OCI-LY7 (cell line): ENCODE results near the gene ARFGEF2. TPM values are rescaled to one million over a fixed set of nuclear protein-coding genes. Genes with fewer than 3 reads are reported as not detected.

Experiments used
- BruUV-seq: library from RNA; stranded (reverse); fragments of 400-500 nt; replicated peaks from 2 replicates; lab custom pipeline; 2021; lab: Mats Ljungman, UMichigan
- CTCF ChIA-PET: fragments of 300-600 bp; sonication (Branson Sonifier 250); formaldehyde crosslinking; loops from one replicate; lab custom pipeline; 2022; ENCODE audit warnings: antibody characterized with exemption; ENCODE audit not compliant: unreplicated experiment; lab: Charles Lee
- POLR2A ChIA-PET: fragments of 300-600 bp; sonication (Branson Sonifier 250); formaldehyde crosslinking; loops from one replicate; lab custom pipeline; 2022; ENCODE audit warnings: antibody characterized with exemption; lab: Charles Lee
- DNase-seq: peaks from one replicate; pipeline ENCODE4 v3.0.0-alpha.2; 2015; ENCODE audit warnings: low spot score
- H2AFZ ChIP-seq: fragments of 200-600 bp; sonication (generic), shearing (Covaris generic); 2 replicates; pipeline ENCODE4 v1.6.1; 2014; ENCODE audit warnings: mild to moderate bottlenecking, antibody characterized with exemption, low read length, moderate library complexity
- H3K27ac ChIP-seq: fragments of 200-600 bp; sonication (generic); 2 replicates; pipeline ENCODE4 v1.5.1; 2014; ENCODE audit warnings: mixed run types, low read depth, mild to moderate bottlenecking, moderate library complexity, low read length, inconsistent platforms; ENCODE audit not compliant: poor library complexity, severe bottlenecking
- H3K36me3 ChIP-seq: fragments of 200-600 bp; sonication (generic); 2 replicates; pipeline ENCODE4 v1.6.1; 2014; ENCODE audit warnings: mild to moderate bottlenecking, antibody characterized with exemption, low read length, moderate library complexity, mixed read lengths; ENCODE audit not compliant: insufficient read depth
- H3K4me1 ChIP-seq: fragments of 200-600 bp; sonication (generic); 2 replicates; pipeline ENCODE4 v1.5.1; 2014; ENCODE audit warnings: mild to moderate bottlenecking, low read length; ENCODE audit not compliant: insufficient read depth, poor library complexity, severe bottlenecking
- H3K4me2 ChIP-seq: fragments of 200-600 bp; sonication (generic); 2 replicates; pipeline ENCODE4 v1.6.1; 2014; ENCODE audit warnings: mild to moderate bottlenecking, low read length
- H3K4me3 ChIP-seq: fragments of 200-600 bp; sonication (generic); 2 replicates; pipeline ENCODE4 v1.5.1; 2014; ENCODE audit warnings: mild to moderate bottlenecking, low read depth, low read length; ENCODE audit not compliant: poor library complexity, severe bottlenecking
- H3K79me2 ChIP-seq: fragments of 200-600 bp; sonication (generic); 2 replicates; pipeline ENCODE4 v1.6.1; 2016; ENCODE audit warnings: low read depth, mild to moderate bottlenecking, low read length, moderate library complexity, mixed read lengths; ENCODE audit not compliant: insufficient read depth
- H3K9me2 ChIP-seq: fragments of 200-600 bp; sonication (generic); 2 replicates; pipeline ENCODE4 v1.6.1; 2016; ENCODE audit warnings: mild to moderate bottlenecking, low read length, mixed read lengths; ENCODE audit not compliant: insufficient read depth
- H3K9me3 ChIP-seq: fragments of 200-600 bp; sonication (generic); 2 replicates; pipeline ENCODE4 v1.6.1; 2014; ENCODE audit warnings: mild to moderate bottlenecking, mixed run types, low read length, mixed read lengths
- H4K20me1 ChIP-seq: fragments of 200-600 bp; sonication (generic); 2 replicates; pipeline ENCODE4 v1.6.1; 2014; ENCODE audit warnings: mild to moderate bottlenecking, antibody characterized with exemption, low read length, moderate library complexity, mixed read lengths; ENCODE audit not compliant: insufficient read depth
- EZH2phosphoT487 ChIP-seq: fragments of 200-600 bp; sonication (generic); IDR thresholded peaks from 2 replicates; pipeline ENCODE4 v1.6.1; 2018; ENCODE audit warnings: low read depth, borderline replicate concordance, mild to moderate bottlenecking, mixed run types, antibody characterized with exemption, low read length, moderate library complexity, mixed read lengths
- intact Hi-C: fragments of 100-400 bp; cut with micrococcal nuclease; formaldehyde crosslinking; loops from one replicate; pipeline ENCODE4 v1.10.0; 2022; ENCODE audit not compliant: unreplicated experiment
- total RNA-seq, 2 experiments: library from RNA; depleted of rRNA in 1 of 2; stranded (reverse); fragments of >200 nt in 1 of 2; shearing (Covaris generic) in 1 of 2; gene quantifications; 2 replicates each; pipeline ENCODE4 v1.2.3, GENCODE V29; 2014 to 2022
- TF ChIP-seq, protein P1 (sequence below): fragments of 200-600 bp; sonication (generic); conservative IDR thresholded peaks from 2 replicates; pipeline ENCODE4 v1.5.1; 2014; ENCODE audit warnings: mild to moderate bottlenecking, antibody characterized with exemption, low read length, moderate library complexity, mixed read lengths

ARFGEF2 gene
- total RNA-seq, 2 experiments from 2014 or later: 23.4 to 42.1 TPM

DNA sequence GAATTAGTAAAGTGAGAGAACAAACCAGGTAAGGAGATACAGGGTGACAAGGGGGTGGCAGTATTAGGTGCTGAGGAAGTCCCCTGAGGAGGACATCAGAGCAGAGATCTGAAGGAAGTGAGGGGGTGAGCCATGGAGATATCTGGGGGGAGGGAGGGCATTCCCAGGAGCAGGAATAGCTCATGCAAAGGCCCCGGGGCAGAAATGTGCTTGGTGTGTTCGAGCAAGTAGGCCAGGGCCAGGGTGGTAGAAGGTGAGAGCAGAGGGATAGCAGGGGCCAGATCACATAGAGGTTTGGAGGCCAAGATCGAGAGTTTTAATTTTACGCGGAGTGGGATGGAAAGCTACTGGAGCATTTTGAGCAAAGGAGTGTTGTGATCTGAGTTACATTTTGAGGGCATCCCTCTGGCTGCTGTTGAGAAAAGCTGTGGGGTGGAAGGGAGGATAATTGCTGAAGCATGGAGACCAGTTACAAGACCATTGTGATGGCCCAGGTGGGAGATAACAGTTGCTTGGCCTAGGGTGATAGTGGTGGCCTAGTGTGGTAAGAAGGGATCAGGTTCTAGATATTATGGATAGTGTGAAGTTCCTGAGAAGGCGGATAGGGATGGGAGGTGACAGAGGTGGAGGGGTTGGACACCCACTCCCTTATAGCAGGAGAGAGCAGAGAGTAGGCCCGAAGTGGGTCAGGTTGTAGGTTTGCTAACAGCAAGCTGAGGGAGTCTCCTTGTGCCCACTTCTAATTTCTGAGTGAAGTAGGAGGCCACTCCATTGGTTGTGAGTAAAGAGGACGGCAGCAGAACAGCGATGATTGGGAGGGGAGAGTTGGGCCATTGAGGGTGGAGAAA, 10.2 kb downstream of the ARFGEF2 start:
- no peak overlapping the region for H3K4me2 ChIP-seq
- peaks cover 17% of the 10 kb centered on the region for H3K36me3 ChIP-seq
- no peak for TF ChIP-seq EZH2phosphoT487
- TF ChIP-seq, protein P1, sequence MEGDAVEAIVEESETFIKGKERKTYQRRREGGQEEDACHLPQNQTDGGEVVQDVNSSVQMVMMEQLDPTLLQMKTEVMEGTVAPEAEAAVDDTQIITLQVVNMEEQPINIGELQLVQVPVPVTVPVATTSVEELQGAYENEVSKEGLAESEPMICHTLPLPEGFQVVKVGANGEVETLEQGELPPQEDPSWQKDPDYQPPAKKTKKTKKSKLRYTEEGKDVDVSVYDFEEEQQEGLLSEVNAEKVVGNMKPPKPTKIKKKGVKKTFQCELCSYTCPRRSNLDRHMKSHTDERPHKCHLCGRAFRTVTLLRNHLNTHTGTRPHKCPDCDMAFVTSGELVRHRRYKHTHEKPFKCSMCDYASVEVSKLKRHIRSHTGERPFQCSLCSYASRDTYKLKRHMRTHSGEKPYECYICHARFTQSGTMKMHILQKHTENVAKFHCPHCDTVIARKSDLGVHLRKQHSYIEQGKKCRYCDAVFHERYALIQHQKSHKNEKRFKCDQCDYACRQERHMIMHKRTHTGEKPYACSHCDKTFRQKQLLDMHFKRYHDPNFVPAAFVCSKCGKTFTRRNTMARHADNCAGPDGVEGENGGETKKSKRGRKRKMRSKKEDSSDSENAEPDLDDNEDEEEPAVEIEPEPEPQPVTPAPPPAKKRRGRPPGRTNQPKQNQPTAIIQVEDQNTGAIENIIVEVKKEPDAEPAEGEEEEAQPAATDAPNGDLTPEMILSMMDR: no peak
- no peaks in the 10 kb centered on the region for H4K20me1 ChIP-seq
- no peaks in the 10 kb centered on the region for H3K9me3 ChIP-seq
- no peak overlapping the region for H2AFZ ChIP-seq
- ChIA-PET CTCF (no interaction called here), POLR2A (no interaction called here)
- H3K27ac ChIP-seq: no peak overlapping the region
- H3K4me1 ChIP-seq: peaks cover 2% of the 10 kb centered on the region
- H3K4me3 ChIP-seq: no peak overlapping the region
- H3K79me2 ChIP-seq: peaks cover 68% of the 10 kb centered on the region
- intact Hi-C loops: no loop called here
- H3K9me2 ChIP-seq: no peaks in the 10 kb centered on the region
- no TSS peak for BruUV-seq
- DNase-seq: no peak

DNA sequence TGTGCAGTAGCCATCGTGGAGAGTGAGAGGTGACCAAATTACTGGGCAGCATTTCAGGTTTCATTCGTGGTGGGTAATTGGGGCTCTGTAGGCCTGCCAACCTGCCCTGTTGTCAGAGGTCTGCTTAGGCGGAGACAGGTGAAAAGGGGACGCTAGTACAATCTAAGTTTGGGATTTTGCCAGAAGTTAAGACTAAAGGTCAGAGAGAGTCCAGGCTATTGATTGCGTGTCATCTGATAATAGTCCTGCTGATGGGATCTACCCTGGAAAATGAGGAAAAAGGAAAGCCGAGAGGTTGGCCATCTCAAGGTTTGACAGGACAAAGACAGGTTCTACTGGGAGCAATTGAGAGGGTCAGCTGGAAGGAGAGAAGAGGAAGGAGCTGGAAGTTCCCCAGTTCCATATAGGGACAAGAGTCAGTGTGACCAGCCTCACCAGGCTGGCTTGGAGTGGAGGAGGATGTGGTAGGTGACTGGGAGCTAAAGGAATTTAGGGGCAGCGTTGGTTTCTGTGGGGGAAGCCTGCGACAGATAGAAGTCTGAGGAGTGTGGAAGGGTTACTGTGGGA, 10.9 kb downstream of the ARFGEF2 start:
- Histone ChIP-seq H3K9me3 (no peaks in the 10 kb centered on the region), H3K4me3 (no peak overlapping the region), H4K20me1 (no peaks in the 10 kb centered on the region), H3K79me2 (peaks cover 61% of the 10 kb centered on the region), H2AFZ (no peak overlapping the region), H3K4me2 (no peak overlapping the region), H3K9me2 (no peaks in the 10 kb centered on the region), H3K36me3 (peaks cover 11% of the 10 kb centered on the region; the same call in 1 of the 2 replicates), H3K4me1 (no peaks in the 10 kb centered on the region), H3K27ac (no peak overlapping the region)
- no TSS peak for BruUV-seq
- intact Hi-C loops: no loop called here
- DNase-seq: no peak
- TF ChIP-seq EZH2phosphoT487: no peak
- TF ChIP-seq, protein P1: no peak
- CTCF ChIA-PET: interaction anchor here (0.6 kb wide), 1 partner anchor 15 kb away, joined by 3 read pairs; no protein-coding TSS in a partner anchor
- POLR2A ChIA-PET: no interaction called here
